H1 (cell line): ENCODE measurements around the gene SPPL3. TPM values are rescaled to one million over a fixed set of nuclear protein-coding genes. Genes with fewer than 3 reads are reported as not detected.

ENCODE experiments used
- KDM4A ChIP-seq: IDR thresholded peaks from one replicate; pipeline ENCODE4 v1.7.1; 2012; ENCODE audit warnings: low read depth, mild to moderate bottlenecking, moderate library complexity, low read length, inconsistent platforms; ENCODE audit not compliant: severe bottlenecking
- RNF2 ChIP-seq: fragments of 200-900, 300-1000 bp; sonication (generic); IDR thresholded peaks from 2 replicates; pipeline ENCODE4 v1.7.1; 2016; ENCODE audit warnings: borderline replicate concordance, low read depth, mild to moderate bottlenecking, antibody characterized with exemption, low read length; ENCODE audit not compliant: poor library complexity, severe bottlenecking; ENCODE audit errors: missing control alignments
- polyA plus RNA-seq, 7 experiments: library from polyadenylated mRNA; depleted of rRNA in 3 of 7; stranded (reverse) in 5 of 7; unstranded in 2 of 7; fragments of >200 nt in 5 of 7; fragments of 200-250 nt in 2 of 7; gene quantifications; 1 replicate in 5 of 7; 2 replicates in 1 of 7; 4 replicates in 1 of 7; pipeline versions ENCODE4 v1.2.1 to v1.2.3, GENCODE V29; 2011 to 2013; ENCODE audit warnings: missing spikeins in 2 of 7, mixed read lengths in 2 of 7
- total RNA-seq: library from RNA; stranded (reverse); fragmentation: NEBNext Ultra II Directional; extraction: Animal tissue kit (Norgen Biotek cat#: 25700); gene quantifications from 2 replicates; pipeline ENCODE4 v1.2.1, GENCODE V29; 2021

The SPPL3 gene
- total and polyA plus RNA-seq, 2 of the 8 experiments (the other 6 are each of a cell fraction or from before 2014, with no cell fraction given), result 27.3 to 48.4 TPM

- TF ChIP-seq KDM4A, result no peak
- no peak for TF ChIP-seq RNF2
Measured at GRCh38 chr12:120718055-120718454, 186.1 kb downstream of the SPPL3 start (continued).
